HG03095 (cell line): Measurements from ENCODE around the gene SHROOM2.
"Not testable (repeated sequence)": the region's sequence is repeated elsewhere in the genome, so short reads cannot be mapped to it uniquely, and the experiment has no call there.

ENCODE experiments used
- ATAC-seq: cut with Tn5 transposase; IDR thresholded peaks from one replicate; pipeline ENCODE4 v1.9.1; 2021; ENCODE audit warnings: moderate library complexity; ENCODE audit not compliant: unreplicated experiment

The SHROOM2 gene, protein sequence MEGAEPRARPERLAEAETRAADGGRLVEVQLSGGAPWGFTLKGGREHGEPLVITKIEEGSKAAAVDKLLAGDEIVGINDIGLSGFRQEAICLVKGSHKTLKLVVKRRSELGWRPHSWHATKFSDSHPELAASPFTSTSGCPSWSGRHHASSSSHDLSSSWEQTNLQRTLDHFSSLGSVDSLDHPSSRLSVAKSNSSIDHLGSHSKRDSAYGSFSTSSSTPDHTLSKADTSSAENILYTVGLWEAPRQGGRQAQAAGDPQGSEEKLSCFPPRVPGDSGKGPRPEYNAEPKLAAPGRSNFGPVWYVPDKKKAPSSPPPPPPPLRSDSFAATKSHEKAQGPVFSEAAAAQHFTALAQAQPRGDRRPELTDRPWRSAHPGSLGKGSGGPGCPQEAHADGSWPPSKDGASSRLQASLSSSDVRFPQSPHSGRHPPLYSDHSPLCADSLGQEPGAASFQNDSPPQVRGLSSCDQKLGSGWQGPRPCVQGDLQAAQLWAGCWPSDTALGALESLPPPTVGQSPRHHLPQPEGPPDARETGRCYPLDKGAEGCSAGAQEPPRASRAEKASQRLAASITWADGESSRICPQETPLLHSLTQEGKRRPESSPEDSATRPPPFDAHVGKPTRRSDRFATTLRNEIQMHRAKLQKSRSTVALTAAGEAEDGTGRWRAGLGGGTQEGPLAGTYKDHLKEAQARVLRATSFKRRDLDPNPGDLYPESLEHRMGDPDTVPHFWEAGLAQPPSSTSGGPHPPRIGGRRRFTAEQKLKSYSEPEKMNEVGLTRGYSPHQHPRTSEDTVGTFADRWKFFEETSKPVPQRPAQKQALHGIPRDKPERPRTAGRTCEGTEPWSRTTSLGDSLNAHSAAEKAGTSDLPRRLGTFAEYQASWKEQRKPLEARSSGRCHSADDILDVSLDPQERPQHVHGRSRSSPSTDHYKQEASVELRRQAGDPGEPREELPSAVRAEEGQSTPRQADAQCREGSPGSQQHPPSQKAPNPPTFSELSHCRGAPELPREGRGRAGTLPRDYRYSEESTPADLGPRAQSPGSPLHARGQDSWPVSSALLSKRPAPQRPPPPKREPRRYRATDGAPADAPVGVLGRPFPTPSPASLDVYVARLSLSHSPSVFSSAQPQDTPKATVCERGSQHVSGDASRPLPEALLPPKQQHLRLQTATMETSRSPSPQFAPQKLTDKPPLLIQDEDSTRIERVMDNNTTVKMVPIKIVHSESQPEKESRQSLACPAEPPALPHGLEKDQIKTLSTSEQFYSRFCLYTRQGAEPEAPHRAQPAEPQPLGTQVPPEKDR (N-terminal part only)

DNA sequence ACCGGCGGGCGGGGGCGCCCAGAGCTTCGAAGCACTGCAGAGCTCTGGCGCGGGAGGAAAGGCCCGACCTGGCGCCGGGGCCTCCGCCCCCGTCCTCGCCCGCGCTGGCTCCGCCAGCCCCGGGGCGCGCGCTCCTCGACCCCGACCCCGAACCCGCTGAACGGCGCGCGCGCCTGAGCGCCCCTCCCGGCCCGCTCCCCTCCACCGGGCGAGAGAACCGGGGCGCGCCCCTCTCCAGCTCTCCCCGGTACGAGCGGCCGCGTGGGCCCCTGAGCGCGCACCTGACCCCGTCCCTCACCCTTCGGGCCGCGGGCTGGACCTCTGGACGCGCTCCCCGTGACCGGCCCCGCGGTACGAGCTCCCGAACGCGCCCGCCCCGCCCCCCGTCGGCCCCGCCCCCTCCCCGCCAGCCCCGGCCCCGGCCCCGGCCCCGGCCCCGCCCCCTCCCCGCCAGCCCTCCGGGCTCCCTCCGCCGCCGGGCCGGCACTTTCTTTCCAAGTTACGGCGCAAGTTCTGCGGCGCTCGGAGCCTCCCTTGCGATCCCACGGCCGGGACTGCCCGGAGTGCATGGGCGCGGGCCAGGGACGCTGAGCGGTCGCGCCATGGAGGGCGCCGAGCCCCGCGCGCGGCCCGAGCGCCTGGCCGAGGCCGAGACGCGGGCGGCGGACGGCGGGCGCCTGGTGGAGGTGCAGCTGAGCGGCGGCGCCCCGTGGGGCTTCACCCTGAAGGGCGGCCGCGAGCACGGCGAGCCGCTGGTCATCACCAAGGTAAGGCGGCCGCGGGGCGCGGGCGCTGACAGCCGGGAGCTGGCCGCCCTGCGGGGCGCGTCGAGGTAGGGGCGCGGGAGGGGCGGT lies at the start of gene SHROOM2:
Gene SHROOM2 (plus strand): TSS at position 486 of the 854 bp plus-strand sequence. CDS start 117 bp downstream, at position 603.
- ATAC-seq, result no peak

DNA sequence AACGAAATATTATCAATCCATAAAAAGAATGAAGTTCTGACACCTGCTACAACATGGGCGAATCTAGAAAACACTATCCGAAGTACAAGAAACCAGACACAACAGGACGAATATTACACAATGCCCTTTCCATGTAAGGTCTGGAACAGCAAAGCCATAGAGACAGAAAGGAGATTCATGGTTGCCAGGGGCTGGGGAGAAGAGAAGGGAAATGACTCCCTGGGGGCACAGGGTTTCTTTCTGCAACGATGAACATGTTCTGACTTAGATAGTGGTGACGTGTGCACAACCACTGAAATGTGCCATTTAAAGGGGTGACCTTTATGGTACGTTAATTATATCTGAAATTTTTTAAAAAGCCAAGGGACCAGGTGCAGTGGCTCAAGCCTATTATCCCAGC lies 48.9 kb upstream of the SHROOM2 start:
- ATAC-seq, result no peak

DNA sequence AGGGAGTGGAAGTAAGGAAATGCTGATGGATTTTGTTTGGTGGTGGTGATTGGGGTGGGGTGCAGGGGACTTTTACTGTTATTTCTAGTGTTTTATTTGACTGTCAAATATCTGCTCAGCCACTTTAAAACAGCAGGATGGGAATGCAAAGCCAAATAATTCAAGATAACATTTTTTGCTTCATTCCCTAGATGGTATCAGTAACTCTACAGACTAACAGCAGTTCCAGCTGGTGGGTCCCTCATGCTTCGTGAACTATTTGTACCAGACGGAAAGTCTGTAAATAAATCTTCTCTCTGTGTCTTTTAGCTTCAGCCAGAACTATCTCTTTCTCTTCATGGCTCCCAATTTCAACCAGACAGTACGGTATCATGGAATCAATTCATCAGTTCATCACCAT lies 48.1 kb upstream of the SHROOM2 start:
- ATAC-seq, result no peak

DNA sequence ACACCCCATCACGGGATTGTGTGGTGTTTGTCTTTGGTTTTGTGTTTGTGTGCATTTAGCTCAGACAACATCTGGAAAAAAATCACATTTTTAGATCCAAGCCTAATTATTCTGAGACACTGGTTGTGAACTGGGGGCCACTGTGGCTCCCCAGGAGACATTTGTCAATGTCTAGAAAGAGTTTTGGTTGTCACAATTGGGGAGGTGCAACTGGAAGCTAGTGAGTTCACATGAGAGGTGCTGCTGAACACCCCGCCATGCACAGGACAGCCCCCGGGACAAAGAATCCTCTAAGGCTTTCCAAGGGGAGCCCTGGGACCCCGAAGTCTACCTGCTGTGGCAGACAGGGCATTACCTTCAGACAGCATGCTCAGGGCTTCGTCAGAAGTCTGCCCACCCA lies 47.1 kb upstream of the SHROOM2 start:
- ATAC-seq, result no peak

DNA sequence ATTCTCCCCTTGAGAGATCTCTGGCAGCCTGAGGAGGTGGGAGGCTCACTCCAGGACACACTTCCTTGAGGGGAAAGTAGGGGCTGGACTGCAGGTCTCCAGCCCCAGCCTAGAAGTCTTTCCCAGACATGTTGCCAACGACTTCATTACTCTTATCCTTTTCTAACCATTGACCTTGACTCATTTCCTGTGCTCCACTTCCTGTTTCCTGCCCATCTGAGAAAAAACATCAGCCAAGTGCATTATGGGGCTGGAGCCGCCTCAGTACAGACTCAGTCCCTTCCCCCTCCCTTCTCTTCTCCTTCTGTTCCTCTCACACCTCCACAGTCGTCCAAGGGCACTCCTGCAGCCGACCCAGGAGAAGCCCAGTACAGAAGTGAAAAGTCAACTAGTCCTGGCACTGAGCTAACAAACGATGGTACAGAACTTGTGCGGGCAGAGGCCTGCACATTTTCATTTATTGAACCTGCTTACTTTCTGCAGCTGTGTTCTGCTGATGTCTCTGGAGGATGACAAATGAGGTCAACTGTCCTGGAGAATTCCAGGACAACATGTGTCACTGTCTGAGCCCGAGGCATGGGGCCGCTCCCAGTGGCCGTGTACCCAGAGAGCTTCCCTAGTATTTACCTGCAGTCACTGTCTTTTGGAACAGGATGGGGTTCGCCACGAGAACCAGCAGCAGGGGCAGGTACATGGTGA lies 40.7 kb upstream of the SHROOM2 start:
- ATAC-seq, result no peak

DNA sequence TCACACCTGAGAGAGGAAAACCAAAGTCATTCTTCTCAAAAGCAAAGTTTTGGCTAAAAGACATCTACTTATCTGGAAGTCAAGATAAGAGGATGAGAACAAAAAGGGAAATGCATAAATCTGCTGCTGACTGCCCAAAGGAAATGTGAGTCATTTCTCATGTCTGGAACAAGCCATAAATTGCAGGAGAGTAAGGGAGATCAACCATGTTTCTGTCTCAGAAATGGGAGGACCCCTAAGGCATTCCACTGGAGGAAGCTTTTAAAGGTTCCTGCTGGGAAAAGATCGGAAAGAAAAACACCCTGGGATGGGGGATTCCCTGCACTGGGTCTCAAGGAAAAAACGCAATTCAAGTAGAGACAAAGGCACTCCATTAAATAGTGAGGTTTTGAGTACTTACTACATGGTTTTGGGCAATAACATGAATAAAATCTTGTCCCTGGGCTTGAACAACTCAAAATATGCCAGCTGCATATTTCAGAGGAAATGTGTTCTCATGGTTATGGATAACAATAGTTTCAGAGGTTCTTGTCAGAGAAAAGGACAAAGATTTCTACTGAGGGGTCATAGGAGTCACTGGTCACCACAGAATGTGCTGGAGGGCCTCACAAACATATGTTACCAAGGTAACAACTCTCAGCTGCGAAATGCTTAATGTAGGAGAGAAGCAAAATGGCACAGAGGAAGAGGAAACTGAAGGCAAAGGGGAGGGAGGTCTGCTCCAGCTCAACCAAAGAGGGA lies 39.9 kb upstream of the SHROOM2 start:
- ATAC-seq, result no peak

DNA sequence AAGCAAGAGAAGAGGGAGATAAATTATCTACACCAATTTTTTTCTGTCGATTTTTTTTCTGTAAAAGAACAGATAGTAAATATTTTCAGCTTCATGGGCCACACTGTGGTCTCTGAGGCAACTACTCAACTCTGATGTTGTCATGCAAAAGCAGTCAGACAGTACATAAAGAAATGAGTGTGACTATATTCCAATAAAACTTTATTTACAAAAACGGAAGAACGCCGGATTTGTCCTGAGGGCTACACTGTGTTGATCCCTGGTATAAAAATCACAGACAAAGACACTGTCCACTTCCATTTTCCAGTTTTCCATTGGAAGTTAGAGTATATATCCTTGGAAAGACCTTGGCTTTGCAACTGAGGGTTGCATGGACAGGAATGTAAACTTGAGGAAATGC lies 38.6 kb upstream of the SHROOM2 start:
- ATAC-seq, result no peak

DNA sequence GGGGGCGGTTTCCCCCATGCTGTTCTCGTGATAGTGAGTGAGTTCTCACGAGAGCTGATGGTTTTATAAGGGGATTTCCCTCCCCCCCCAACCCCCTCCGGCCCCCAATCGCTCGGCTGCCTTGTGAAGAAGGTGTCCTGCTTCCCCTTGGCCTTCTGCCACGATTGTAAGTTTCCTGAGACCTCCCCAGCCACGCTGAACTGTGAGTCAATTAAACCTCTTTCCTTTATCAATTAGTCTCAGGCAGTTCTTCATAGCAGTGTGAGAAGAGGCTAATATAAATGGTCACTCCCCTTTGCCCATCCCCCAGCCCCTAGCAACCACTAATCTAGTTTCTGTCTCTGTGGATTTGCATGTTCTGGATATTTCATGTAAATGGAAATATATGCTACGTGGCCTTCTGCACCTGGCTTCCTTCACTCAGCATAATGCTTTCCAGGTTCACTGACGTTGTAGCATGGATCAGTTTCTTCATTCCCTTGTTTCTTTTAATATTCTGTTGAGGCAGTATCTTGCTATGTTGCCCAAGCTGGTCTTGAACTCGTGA lies 37.0 kb upstream of the SHROOM2 start:
- ATAC-seq, result no peak

DNA sequence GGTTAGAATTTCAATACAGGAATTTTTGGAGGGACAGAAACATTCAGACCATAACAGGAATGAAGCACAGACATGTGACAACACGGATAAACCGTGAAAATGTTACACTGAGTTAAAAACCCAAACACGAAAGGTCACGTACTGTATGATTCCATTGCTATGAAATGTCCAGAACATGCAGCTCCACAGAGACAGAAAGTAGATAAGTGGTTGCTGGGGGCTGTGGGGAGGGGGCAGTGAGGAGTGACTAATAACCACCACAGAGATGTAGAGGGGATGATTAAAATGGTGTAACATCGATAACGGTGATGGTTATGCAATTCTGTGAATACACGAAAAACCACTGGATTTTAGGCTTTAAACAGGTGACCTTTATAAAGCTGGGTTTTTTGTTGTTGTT lies 28.9 kb upstream of the SHROOM2 start:
- no peak for ATAC-seq

DNA sequence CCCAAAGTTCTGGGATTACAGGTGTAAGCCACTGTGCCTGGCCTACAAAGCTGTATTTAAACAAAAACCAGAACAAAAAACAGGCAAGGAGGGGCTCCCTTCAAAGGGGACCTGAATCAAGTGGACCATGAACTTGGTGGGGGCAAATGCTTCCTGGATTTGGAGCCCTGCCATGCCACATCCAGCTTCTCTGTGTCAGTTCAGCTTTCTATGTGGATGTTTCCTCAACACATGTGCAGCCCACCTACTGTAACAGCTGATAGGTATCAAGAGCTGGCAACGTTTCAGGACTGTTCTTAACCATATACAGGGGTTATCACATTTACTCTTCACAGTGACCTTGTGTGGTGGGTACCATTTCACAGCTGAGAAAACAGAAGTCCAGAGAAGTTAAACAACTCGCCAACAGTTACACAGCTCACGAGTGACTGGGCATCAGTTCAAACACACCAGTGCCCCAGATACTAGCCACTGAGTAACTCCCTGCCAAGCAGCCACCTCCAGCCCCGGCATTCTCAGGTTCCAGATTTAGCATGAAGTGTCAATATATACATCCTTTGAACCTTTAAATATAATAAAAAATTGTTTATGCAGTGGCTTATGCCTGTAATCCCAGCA lies 28.1 kb upstream of the SHROOM2 start:
- ATAC-seq, result no peak

DNA sequence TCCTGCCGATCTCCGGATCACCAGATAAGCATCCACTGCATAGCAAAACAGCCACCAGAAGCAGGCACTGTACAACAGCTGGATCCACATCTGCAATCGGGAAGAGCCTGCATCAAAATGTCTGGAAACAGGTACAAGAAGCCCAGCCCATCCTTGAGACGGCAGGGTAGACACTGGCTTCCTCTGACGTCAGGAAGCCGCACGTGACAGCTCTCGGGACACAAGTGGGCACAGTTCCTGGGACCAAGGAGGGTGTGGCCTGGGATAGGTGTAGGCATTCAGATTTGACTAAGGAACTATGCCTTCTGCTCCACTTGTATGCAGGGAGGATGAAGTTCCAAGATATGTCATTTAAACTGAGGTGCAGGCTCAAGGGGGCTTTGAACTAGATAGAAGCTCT lies 26.9 kb upstream of the SHROOM2 start:
- ATAC-seq, result no peak

DNA sequence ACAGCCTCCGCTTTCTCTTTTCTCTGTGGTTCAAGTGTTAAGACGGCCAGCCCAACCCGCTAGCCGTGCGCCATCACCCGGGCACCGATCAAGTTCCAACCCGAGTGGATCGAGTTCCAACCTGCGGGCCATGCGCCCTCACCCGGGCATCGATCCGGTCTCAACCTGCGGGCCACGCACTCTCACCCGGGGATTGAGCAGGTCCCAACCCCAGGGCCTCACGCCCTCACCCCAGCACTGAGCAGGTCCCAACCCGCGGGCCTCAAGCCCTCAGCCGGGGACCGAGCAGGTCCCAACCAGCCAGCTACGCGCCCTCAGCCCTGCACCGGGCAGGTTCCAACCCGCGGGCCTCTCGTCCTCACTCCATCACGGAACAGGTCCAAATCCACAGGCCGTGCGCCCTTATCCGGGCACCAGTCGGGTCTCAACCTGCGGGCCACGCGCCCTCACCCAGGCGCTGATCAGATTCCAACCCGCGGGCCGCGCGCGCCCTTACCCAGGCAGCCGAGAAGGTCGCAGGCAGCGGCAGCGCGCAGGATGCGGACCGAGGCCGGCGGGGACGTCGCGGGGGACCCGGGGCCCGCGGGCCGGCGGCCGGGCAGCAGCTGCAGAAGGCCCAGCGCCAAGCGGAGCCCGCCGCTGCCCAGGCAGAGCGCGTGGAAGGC lies 21.0 kb upstream of the SHROOM2 start:
- no peak for ATAC-seq

DNA sequence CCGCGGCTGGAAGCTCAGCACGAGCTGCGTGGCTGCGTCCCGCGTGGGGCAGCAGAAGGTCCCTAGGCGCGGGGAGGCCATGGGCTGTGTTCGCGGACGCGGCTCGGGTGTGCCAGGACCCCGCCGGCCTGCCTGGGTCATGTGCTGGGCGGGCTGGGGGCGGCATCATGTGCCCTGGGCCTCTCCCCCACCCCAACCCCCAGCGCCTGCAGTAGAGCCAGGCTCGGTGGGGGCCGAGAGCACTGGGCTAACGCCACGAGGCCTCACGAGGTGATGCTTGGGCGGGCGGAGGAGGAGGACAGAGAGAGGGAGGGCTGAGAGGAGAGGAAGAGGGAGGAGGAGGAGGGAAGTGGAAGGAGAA lies 20.5 kb upstream of the SHROOM2 start, which contains the start of gene GPR143:
Gene GPR143 (minus strand): TSS at position 111 of the 361 bp plus-strand sequence. CDS start 30 bp downstream, at position 81.
- ATAC-seq, result no peak

DNA sequence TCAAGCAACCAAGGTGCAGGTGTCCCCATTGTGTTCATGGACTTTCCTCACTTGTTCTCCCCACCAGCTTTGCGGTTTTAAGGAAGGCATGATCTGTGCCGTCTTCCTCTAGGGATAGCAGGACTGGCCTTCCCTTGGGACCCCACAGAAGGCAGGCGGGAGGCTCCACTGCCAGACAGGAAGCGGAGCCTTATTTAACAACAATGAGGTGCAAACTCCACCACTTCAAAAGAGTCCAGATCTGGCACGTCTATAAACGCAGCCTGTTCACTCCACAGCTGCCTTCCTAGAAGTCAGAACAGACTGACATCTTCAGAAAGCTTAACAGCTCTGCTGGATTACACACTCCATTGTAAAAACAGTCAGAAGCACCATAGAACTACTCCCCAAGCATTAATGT lies 18.9 kb upstream of the SHROOM2 start:
- ATAC-seq, result no peak

DNA sequence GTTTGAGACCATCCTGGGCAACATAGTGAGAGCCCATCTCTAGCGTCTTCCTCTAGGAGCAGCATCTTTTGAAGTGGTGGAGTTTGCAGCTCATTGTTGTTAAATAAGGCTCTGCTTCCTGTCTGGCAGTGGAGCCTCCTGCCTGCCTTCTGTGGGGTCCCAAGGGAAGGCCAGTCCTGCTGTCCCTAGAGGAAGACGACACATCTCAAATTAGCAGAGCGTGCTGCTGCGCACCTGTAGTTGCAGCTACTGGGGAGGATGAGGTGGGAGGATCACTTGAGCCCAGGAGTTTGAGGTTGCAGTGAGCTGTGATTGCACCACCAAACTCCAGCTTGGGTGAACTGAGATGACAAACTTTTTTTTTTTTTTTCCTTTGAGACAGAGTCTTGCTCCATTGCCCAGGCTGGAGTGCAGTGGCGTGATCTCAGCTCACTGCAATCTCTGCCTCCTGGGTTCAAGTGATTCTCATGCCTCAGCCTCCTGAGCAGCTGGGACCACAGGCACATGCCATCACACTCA lies 17.8 kb upstream of the SHROOM2 start:
- not testable (repeated sequence) for ATAC-seq

DNA sequence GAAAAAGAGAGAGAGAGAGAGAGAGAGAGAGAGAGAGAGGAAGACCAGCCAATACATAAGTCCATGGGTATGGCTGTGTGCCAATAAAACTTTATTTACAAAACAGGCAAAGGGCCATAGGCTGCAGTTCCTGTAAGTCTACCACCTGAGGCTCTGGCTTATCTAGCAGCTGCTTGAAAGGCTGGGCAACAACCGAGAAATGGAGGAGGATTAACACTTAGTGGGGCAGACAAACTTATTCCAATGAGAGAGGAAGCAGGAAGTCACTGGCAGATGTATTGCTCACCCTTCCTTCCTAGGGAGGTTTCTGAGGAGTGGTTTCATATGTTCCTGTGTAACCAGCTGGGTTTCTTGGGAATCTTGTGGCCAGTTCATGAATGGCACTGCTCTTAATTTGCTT lies 15.9 kb upstream of the SHROOM2 start:
- ATAC-seq, result no peak

DNA sequence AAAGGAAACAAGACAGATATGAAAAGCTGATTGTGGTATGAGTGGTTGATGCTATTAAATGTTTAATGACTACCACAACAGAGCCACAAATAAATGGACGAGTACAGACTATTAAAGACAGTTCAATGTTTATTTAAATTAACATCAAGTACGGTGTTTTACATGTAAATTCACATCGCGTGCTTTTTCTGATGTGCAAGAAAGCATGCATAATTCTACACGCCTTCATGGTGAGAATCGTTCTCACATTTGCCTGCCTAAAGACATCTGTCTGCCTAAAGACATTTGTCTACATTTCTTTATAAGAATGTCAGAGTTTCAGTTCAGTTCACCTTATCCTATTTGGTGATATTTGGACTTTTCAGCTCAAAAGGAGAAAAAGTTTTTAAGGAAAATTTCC lies 13.3 kb upstream of the SHROOM2 start:
- no peak for ATAC-seq
